Adrenal gland (tissue), 5 donors: ENCODE results near the gene CDCA7.

Experiments used
- CTCF ChIP-seq, 6 experiments: fragments of 450-650 bp in 4 of 6; fragments of 200-600 bp in 2 of 6; sonication (generic) in 1 of 6; IDR thresholded peaks; 1 replicate in 5 of 6; 2 replicates in 1 of 6; pipeline versions ENCODE4 v1.5.1 to v1.8.0; 2016 to 2021; ENCODE audit warnings: antibody characterized with exemption in 6 of 6, mild to moderate bottlenecking in 2 of 6, moderate library complexity in 1 of 6
- POLR2A ChIP-seq, 2 donors: fragments of 450-650 bp; IDR thresholded peaks; one replicate each; pipeline ENCODE4 v1.6.1; 2017; ENCODE audit warnings: antibody characterized with exemption in 2 of 2, mild to moderate bottlenecking in 2 of 2, moderate library complexity in 1 of 2
- donor health status: DM: no; HTN: no; CAD: no.

GRCh38 chr2:173326806-173327205 lies 27.9 kb upstream of the CDCA7 start:
- TF ChIP-seq CTCF (IDR thresholded peaks at IDR 0.05) (no peak), POLR2A (IDR thresholded peaks at IDR 0.05) (no peak)
